HL-60/S4 treated with phorbol 12-myristate 13-acetate at 8.2 ng/mL for 4 days and 3 days (cell line): ENCODE data around the gene BORCS6.

Source experiments
- in situ Hi-C: fragments of 300-500 bp; cut with MboI; formaldehyde crosslinking; loops from 2 replicates; pipeline ENCODE4 v1.15.0; 2022; ENCODE audit warnings: low sequenced_read_pairs

Gene BORCS6

DNA sequence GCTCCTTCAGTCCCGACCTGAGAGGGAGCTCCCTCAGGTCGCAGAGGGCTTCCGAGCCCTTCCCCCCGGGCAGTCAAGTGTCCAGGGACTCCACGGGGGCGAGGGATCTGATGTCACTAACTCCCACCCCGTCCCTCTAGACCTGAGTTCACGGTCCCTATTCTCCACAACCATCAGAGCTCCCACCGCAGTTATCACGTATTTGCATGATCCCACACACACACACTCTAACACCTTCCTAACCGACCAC lies 34.1 kb downstream of the BORCS6 start:
- in situ Hi-C loops, result no loop called here

DNA sequence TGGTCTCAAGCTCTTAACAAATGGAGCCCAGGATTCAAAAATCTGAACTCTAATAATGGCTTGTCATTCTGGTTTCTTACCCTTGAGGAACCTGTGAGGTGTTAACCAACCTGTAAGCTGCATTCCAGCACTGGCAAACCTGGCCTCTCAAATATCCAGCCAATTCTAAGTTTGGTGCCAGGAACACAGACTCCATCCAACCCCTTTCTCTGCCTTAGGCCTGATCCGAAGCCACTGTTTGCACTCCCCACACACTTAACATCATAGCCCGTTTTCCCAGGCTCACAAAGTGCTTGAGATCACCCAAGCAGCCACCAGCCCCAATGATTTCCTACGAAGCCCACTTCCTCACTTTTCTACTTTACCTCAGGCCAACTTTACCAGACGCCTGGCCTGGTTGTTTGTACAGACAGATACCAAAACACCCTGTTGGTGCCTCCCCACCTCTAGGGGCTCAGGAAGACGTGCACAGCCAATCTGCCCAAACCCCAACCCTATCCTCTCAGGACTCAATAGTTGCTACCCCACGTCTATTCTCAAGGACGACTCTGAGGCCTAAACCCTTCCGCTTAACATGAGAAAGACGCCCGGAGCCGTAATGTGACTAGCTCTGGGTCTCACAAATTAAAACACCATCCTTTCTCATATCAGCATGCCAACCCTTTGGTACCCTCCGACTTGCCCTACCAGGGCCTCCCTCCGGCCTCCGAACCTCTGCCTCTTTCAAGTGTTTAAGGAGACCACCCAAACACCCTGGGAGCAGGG lies 34.6 kb downstream of the BORCS6 start:
- in situ Hi-C loops, result no loop called here

DNA sequence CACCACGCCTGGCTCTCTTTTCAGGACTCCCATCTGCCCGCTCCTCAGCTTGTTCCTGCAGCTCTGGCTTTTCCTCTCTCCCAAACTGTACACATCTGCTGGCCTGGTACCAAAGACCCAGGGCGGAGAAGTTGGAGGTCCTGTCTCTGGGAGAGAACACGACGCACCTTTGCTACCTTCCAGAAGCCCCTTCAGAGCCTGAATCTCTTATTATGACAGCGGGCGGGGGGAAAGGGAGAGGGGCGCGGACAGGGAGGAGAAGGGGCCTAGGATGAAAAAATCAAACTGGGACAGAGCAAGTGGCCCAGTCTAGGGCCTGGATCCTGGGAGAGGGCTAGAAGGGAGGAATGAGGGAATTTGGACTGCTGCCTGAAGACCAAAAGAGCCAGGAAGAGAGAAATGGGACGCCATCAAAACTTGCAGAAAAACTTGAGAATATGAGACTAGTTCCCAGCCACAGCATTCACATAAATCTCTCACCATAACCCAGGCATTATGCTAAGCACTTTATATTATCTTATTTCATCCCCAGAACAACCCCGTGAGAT lies 35.3 kb downstream of the BORCS6 start:
- in situ Hi-C loops, result no loop called here

DNA sequence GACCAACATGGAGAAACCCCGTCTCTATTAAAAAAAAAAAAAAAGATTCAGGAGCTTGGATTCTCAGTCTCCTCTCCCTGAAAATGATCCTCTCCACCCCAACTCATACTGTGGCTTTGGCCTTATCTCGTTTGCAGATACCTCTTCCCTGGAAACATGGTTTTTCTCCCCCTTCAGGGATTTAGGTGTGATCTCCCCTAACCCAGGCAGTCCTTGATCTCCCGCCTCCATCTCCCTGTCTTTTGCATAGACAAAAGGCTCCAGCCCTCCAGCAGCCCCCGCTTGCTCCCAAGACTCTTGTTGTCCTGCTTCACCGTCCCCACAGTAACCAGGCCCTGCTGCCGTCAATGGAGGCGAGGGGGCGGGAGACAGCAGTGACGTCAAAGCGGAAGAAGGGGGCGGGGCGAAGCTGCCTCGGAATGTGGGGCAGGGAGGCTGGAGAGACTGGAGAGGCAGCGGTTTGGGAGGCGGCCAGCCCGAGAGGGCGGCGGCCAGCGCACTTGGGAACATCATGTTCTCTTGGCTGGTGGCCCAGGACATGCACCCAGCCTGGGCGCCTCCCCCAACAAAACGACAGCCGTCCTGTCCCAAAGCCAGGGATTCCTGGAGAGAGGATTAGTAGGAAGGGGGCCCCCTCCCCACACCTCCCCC lies 35.9 kb downstream of the BORCS6 start:
- in situ Hi-C loops, result no loop called here

DNA sequence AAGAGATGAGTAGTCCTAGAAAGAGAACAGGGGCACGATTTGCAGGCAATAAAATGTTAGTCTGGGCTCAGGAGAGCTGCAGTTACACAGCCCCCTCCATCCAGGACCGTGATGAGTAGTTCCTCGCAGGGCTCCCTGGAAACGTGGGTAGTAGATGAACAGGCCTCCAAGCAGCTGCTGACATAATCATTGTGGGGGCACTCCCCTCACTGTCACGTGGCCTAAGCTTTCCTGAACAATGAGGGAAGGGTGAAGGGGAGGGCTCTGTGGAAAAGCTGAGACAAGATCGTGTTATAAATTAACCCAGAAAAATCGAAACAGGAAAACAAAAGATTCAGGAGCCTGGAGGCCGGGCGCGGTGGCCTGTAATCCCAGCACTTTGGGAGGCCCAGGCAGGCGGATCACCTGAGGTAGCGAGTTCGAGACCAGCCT lies 36.4 kb downstream of the BORCS6 start:
- in situ Hi-C loops, result no loop called here

DNA sequence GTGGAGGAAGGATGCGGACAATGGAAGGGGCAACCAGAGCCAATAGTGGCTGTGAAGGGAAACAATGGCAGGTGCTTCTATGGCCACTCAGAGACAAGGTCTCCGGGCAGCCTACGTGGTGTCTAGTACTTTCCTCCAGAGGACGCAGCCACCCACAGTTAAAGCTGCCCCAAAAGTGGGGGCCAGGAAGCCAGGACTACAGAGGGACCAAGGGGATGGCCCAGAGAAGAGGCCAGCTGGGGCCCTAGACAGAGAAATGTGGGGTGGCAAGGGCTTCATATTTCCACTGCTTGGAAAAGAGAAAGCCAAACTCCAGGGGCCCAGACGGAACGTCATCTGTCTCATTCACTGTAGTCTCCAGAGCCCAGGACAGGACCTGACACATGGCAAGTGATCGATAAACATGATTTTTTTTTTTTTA lies 36.9 kb downstream of the BORCS6 start:
- in situ Hi-C loops, result no loop called here

DNA sequence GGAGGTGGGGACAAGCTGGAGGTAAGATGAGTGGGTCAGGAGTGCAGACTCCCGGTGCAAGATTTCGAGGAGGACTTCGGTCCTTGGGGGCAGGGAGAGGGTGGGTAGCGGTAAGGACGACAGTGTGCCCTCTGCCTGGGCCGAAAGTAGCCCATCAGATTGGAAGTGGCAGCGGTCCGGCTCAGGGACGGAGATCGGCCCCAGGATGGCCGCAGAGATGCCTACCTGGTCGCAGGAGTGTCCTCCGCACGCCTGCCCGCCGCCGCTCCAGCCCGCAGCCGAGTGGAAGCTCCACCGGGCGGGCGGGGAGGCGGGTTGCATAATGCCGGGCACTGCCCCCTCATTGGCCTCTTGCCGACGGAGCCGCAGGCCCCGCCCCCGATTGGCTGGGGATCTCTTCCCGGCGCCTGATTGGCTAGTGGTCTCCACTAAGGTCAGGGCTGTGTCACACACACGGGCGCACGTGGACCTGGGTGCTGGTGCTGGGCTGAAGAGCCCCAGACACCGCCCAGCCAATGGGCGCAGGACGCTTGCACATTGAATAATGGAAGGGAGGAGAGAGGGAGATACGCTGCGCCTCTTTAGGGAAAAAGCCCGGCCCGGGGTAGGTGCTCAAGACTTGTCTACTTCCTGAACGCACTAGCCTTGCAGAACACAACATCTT lies 37.7 kb downstream of the BORCS6 start, which contains the start of gene PER1:
PER1 (minus strand) TSS at position 293 of the 664 bp plus-strand sequence. CDS start 1,698 bp downstream, outside the sequence.
- in situ Hi-C loops, result no loop called here

DNA sequence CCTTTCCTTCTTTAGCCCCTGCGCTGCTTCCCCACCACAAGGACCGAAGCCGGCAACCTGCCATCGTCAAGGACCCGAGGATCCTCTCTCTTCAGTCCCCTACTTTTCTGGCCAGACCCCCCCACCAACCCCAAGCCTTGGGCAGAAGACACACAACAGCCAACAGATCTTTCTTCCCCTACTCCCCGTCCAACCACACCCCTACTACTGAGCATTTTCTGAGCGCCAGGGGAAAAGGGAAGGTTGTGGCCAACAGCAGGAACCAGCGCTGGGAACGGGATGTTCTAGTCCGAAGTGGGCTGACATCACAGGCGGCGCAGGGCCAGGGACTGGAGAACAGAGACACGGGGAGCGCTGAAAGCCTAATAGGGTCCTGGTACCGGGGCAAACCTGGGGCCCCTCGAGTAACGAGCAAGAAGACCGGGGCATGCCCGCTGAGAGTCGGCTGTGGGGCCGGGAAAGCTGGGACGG lies 38.3 kb downstream of the BORCS6 start:
- in situ Hi-C loops, result no loop called here

DNA sequence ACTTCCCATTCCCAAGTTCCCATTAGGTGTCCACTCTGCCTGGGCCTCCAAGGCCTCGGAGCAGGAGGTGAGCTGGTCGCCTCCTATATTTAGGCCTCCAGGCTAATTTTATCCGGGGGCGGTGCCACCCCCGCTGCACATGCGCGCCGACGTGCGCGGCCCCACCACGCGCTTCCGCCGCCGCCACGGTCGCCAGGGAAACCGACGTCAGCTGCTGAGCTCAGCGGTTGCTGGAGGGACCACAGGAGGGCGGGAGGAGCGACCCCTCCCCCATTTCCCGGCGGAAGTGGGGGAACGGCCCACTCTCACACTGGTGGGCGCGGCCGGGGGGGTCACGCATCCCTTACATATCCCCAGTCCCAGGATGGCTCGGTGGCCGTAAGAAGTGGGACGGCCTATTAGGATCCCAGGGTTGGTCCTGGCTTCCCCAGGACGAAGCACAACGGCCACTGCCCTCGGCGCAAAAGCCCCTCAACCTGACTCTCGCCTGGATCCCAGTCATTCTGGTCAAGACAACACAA lies 38.8 kb downstream of the BORCS6 start:
- in situ Hi-C loops, result no loop called here

DNA sequence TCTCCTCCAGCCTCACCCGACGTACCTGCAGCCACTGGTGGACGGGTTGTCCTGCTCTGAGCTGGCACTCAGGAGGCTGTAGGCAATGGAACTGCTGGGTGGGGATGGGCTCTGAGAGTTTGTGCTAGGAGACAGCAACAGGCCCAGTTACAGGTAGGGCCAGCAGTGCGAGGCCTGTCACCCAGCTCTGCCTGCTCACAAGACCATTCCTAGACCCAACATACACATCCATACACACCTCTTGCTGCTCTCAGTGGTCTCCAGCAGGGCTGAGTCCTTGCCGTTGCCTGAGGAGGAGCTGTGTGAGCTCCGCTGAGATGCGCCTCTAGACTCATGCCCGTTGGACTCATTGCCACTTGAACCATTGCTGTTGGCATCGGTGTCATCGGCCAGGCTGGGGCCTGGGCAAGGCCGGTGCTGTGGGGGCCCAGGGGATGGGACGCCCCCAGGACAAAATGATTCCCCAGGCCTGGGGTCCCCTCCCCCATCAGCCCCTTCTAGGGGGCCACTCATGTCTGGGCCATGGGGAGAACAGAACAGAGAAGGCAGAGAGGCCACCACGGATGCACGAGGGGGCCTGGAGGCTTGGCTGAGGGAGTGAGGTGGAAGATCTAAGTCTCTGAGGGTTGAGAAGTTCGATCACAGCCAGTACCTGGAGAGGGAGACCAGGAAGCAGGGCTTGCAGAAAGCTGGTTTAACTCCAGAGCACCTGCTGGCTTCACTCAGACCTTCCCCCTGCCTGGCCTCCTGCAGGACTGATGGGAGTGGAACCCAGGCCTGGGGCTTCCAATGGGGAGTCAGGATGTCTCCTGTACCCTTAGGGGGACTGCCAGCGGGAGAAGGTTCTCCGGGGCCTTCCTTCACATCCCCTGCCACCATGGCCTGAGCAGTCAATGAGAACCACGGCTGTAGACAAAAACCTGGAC lies 39.5 kb downstream of the BORCS6 start:
- in situ Hi-C loops, result no loop called here

DNA sequence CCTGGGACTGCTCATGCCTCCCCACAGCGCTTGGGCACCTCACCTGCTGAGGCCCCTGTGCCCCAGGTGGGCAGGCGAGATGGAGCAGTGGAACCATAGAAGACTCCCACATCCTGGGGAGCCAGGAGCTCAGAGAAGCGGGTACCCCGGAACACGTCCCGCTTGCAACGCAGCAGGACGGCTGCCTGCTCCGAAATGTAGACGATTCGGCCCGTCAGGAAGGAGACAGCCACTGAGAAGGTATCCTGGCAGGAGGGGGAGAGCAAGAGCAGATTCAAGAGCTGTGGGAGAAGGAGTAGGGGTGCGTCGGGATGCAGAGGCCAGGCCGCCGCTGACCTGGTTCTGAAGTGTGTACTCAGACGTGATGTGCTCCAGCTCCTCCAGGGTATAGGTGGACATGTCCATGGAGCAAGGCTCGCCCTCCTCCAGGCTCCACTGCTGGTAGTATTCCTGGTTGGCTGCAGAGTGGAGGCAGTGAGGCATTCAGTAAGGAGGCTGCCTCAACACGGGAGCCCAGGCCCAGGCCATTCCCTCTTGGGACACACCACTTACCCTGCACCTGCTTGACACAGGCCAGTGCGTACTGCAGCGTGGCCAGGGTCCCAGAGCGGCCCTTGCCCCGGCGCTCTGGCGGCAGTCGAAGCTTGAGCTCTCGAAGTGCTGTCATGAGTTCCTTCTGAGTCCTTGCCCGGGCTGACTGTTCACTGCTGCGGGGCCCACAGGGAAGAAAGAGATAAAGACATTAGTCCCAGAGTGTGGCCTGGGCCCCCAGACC lies 40.4 kb downstream of the BORCS6 start:
- in situ Hi-C loops, result no loop called here

DNA sequence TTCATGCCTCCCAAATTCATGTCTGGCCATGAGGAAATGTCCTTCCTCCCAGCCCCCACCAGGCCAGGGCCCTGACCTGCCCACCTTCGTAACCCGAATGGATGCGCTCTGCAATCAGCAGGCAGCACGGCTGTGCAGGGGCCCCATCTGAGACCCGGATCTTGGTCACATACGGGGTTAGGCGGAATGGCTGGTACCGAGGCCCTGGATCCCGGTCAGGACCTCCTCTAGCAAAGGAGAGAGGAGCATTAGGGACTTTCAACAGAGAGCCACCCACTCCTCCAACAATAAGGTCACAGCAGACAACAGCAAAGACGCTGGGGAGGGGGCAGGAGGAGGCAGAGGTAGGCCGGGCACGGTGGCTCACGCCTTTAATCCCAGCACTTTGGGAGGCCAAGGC lies 41.4 kb downstream of the BORCS6 start:
- in situ Hi-C loops, result no loop called here

DNA sequence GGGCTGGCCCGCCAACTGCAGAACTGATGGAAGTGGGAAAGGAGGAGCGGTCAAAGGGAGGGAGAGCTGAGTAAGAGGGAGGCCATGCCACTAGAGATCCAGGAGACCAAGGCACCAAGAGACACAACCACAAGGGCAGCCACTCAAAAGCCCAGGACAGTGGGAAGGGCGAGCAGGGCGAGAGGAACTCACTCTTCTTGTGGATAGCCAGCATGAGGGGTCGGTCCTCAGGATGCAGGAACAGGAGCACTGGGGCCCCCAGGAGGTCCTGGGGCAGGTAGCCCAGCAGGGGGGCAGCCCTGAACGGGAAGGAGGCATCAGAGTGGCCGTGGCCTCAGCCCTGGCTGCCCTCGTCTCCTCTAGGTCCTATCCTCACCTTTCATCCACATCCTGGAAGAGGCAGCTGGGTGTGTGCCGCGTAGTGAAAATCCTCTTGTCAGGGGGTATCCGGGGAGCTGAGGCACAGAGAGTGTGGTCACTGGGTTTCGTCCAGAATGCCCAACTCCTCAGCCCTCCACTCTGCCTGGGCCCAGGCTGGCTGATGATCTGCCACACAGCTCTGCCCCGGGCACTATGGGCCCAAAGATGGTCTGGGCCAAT lies 42.1 kb downstream of the BORCS6 start:
- in situ Hi-C loops, result no loop called here

DNA sequence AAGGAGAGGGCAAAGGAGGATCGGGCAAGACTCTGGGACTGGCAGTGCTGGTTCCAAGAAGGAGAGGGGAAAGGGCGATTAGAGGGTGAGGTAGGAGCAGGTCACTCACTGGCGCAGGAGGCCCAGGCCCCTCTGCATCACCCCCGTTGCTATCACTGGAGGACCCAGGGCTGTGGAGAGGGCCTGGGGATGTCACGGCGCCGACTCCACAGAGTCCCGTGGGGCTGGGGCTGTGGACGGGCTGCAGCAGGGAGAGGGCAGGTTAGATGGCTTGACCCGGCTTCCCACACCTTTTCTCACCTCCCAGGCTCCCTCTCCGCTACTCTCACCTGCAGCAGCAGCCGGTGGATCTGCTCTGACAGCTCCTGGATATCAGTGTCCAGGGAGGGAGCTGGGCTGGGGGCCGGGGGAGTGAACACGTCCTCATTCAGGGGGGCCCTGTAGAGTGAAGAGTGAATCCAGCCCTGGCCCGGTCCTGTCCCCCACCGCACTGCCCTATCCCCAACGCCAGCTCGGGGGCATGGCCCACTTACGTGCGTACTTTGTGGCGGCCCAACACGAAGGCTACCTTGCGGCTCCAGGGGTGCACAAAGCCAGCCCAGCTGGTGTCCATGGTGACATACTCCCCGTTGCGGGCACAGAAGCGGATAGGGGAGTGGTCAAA lies 42.7 kb downstream of the BORCS6 start:
- in situ Hi-C loops, result no loop called here

DNA sequence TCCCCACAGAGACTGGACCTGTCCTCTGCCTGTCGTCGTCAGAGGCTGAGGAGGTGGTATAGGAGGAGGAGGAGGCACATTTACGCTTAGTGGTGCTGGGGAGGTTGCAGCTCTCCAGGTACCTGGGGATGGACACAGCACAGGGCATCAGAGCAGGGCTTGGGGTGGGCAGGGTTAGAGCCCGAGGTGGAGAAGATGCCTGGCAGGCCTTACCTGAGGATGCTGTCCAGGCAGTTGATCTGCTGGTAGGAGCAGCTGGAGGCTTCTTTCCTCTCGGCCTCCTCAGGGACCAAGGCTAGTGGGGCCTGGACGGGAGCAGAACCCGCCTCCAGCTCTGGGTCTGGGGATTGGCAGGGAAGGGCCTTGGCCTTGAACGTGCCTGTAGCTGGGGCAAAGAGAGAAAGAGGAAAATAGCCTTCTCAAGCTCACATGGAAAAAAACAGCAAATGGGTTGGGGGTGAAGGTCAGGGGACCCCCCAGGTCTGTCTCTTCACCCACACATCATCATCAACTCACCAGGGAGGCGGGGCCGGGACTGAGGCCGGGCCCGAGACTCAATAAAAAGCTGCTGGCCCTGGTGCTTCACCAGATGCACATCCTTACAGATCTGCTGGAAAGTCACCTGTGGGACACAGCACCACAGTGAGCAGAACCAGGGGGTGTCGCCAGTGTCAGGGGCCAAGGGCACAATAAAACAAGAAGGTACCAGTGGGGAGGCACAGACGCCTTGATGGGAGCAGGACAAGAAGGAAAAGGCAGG lies 43.4 kb downstream of the BORCS6 start:
- in situ Hi-C loops, result no loop called here

DNA sequence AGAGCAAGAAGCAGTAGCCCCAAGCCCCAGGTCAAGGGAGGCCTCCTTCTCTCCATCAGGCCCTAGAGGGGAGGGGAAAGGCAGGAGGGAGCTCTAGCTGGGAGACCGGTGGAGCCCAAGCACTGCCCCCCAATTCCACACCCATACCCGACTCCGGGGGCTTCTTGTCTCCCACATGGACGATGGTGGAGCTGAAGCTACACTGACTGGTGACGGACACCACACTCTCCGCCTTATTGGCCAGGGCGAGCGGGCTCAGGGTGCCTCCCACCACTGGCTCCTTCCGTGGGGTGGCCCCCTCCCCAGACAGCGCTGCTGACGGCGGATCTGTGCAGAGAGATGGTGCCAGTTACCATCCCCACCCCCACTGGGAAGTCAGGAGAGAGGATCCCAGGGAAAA lies 44.2 kb downstream of the BORCS6 start:
- in situ Hi-C loops, result no loop called here

DNA sequence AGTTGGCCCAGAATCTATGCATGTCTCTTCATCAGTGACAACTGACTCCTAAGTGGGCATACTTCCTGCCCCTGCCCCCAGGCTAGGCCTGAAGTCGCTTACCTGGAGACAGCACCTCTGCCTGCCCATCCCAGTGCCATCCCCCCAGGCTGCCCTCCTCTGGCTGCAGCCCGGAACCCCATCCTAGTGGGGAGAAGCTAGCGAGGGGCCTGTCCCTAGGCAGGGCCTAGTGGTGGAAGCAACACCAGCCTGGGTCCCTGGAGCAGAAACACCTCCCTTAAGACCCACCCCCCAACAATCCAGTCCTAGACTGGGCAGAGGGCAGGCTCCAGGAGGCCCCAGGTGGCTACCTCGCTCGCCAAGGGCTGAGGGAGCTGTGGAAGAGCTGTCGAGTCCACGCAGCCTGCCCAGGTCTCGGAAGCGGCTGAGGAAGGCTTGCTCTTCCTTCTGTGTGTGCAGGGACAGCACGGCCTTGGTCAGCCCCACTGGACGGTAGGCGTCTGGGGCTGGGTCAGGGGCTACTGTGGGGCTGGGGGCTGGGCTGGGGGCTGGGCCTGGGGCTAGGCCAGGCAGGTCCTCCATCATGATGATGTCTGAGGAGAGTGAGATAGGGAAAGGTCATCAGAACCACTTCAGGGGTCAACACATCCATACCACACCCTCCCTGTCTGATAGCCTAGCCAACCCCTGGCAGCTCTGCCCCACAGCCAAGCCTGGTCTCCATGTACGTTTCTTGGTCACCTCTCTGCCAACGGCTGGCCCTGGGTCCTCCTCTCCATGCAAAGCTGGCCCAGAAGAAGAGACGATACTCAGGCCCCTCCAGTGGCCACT lies 45.4 kb downstream of the BORCS6 start:
- in situ Hi-C loops, result no loop called here
